HCT116 (cell line): Measurements from ENCODE around the gene TNC. TPM values are rescaled to one million over a fixed set of nuclear protein-coding genes. Genes with fewer than 3 reads are reported as not detected.

Experiments used
- ATAC-seq: fragments of 200-7000 bp; cut with Tn5 transposase; 2 replicates; pipeline ENCODE4 v1.9.1; 2020; ENCODE audit warnings: mild to moderate bottlenecking, moderate library complexity
- BruUV-seq: library from RNA; stranded (reverse); fragments of 400-500 nt; replicated peaks from 2 replicates; lab custom pipeline; 2021; lab: Mats Ljungman, UMichigan
- CTCF ChIA-PET: fragments of 300-600 bp; sonication (Branson Sonifier 250); formaldehyde crosslinking; loops from one replicate; lab custom pipeline; 2021; ENCODE audit warnings: antibody characterized with exemption; lab: Charles Lee
- POLR2A ChIA-PET: fragments of 300-600, 350-600 bp; sonication (Branson Sonifier 250); formaldehyde crosslinking; loops from one replicate; lab custom pipeline; 2021; ENCODE audit warnings: antibody characterized with exemption; lab: Charles Lee
- RAD21 ChIA-PET, 2 experiments: fragments of 300-600 bp; sonication (Branson Sonifier 250); formaldehyde crosslinking; loops; one replicate each; lab custom pipeline; 2023; ENCODE audit warnings: low total read pairs in 2 of 2; ENCODE audit not compliant: uncharacterized antibody in 2 of 2, unreplicated experiment in 2 of 2, low non-redundant PET in 1 of 2; lab: Charles Lee
- DNase-seq: peaks from one replicate; pipeline ENCODE4 v3.0.0-alpha.2; 2010; ENCODE audit warnings: low read depth, low spot score
- H2AFZ ChIP-seq: fragments of 200-600 bp; shearing (Covaris generic), sonication (generic); 2 replicates; pipeline ENCODE4 v1.6.1; 2017; ENCODE audit warnings: low read depth, mixed run types, mixed read lengths, antibody characterized with exemption, low read length; ENCODE audit not compliant: poor library complexity, severe bottlenecking
- H3K27ac ChIP-seq: 2 replicates; pipeline ENCODE4 v1.5.1; 2012; ENCODE audit warnings: low read depth, low read length
- H3K27me3 ChIP-seq: fragments of 200-600 bp; sonication (generic); 2 replicates; pipeline ENCODE4 v1.6.1; 2016; ENCODE audit warnings: mixed run types, low read length, mixed read lengths; ENCODE audit not compliant: insufficient read depth
- H3K36me3 ChIP-seq, 2 experiments: fragments of 200-500 bp in 1 of 2; fragments of 200-600 bp in 1 of 2; sonication (Bioruptor generic) in 1 of 2; sonication (generic) in 1 of 2; 2 replicates each; pipeline versions ENCODE4 v1.5.1 to v1.6.1; 2014 to 2016; ENCODE audit warnings: low read length in 2 of 2, inconsistent platforms in 1 of 2, mixed read lengths in 1 of 2, mixed run types in 1 of 2; ENCODE audit not compliant: insufficient read depth in 2 of 2, control insufficient read depth in 1 of 2
- H3K4me1 ChIP-seq, 2 experiments: fragments of 200-600 bp in 1 of 2; sonication (generic) in 1 of 2; 2 replicates each; pipeline versions ENCODE4 v1.5.1 to v1.6.1; 2012 to 2017; ENCODE audit warnings: low read length in 2 of 2, inconsistent platforms in 1 of 2, mild to moderate bottlenecking in 1 of 2, mixed read lengths in 1 of 2, mixed run types in 1 of 2, moderate library complexity in 1 of 2; ENCODE audit not compliant: insufficient read depth in 2 of 2, control insufficient read depth in 1 of 2
- H3K4me2 ChIP-seq: fragments of 200-600 bp; sonication (generic); 2 replicates; pipeline ENCODE4 v1.6.1; 2017; ENCODE audit warnings: mixed run types, low read length, mixed read lengths
- H3K4me3 ChIP-seq, 2 experiments: fragments of 200-600 bp in 1 of 2; sonication (generic) in 1 of 2; replicated peaks in 1 of 2; 2 replicates each; pipeline ENCODE4 v1.5.1; 2011 to 2016; ENCODE audit warnings: low read length in 2 of 2, control low read depth in 1 of 2, low read depth in 1 of 2, mild to moderate bottlenecking in 1 of 2, mixed read lengths in 1 of 2, mixed run types in 1 of 2
- H3K79me2 ChIP-seq: fragments of 200-600 bp; sonication (generic); 2 replicates; pipeline ENCODE4 v1.6.1; 2017; ENCODE audit warnings: mild to moderate bottlenecking, mixed run types, low read length, moderate library complexity, mixed read lengths; ENCODE audit not compliant: insufficient read depth
- H3K9ac ChIP-seq: fragments of 200-600 bp; sonication (generic); 2 replicates; pipeline ENCODE4 v1.6.1; 2016; ENCODE audit warnings: low read length, mixed read lengths
- H3K9me2 ChIP-seq: fragments of 200-600 bp; sonication (generic), shearing (Covaris generic); 2 replicates; pipeline ENCODE4 v1.6.1; 2017; ENCODE audit warnings: mixed run types, mild to moderate bottlenecking, moderate library complexity; ENCODE audit not compliant: insufficient read depth
- H3K9me3 ChIP-seq, 2 experiments: fragments of 200-500 bp in 1 of 2; fragments of 200-600 bp in 1 of 2; sonication (Bioruptor generic) in 1 of 2; sonication (generic) in 1 of 2; 2 replicates each; pipeline ENCODE4 v1.6.1; 2014 to 2017; ENCODE audit warnings: low read length in 2 of 2, mixed read lengths in 2 of 2, inconsistent platforms in 1 of 2, low read depth in 1 of 2, mild to moderate bottlenecking in 1 of 2, mixed run types in 1 of 2, moderate library complexity in 1 of 2; ENCODE audit not compliant: control insufficient read depth in 1 of 2, insufficient read depth in 1 of 2
- H4K20me1 ChIP-seq: fragments of 200-600 bp; sonication (generic), shearing (Covaris generic); 2 replicates; pipeline ENCODE4 v1.6.1; 2017; ENCODE audit warnings: mixed run types, mild to moderate bottlenecking, moderate library complexity; ENCODE audit not compliant: insufficient read depth
- CEBPB ChIP-seq: IDR thresholded peaks from 2 replicates; pipeline ENCODE4 v1.6.1; 2012; ENCODE audit warnings: low read depth
- MAX ChIP-seq: IDR thresholded peaks from 2 replicates; pipeline ENCODE4 v1.6.1; 2012
- RAD21 ChIP-seq: IDR thresholded peaks from 2 replicates; pipeline ENCODE4 v1.6.1; 2012; ENCODE audit warnings: low read depth, mild to moderate bottlenecking
- YY1 ChIP-seq: IDR thresholded peaks from 2 replicates; pipeline ENCODE4 v1.6.1; 2011; ENCODE audit warnings: low read length, low read depth, moderate library complexity, mild to moderate bottlenecking; ENCODE audit not compliant: insufficient replicate concordance; ENCODE audit errors: extremely low read depth
- ZFX ChIP-seq: fragments of 450-650 bp; IDR thresholded peaks from 2 replicates; pipeline ENCODE4 v1.6.1; 2017
- ZNF274 ChIP-seq: fragments of 200-500 bp; sonication (Bioruptor generic); IDR thresholded peaks from 2 replicates; pipeline ENCODE4 v1.6.1; 2014; ENCODE audit warnings: mild to moderate bottlenecking, low read depth, low read length, inconsistent platforms
- intact Hi-C: fragments of 100-400 bp; cut with micrococcal nuclease; formaldehyde crosslinking; loops from 2 replicates; pipeline ENCODE4 v1.10.0; 2022
- total RNA-seq: library from RNA; stranded (reverse); gene quantifications from one replicate; pipeline ENCODE4 v1.2.1, GENCODE V29; 2021; ENCODE audit not compliant: unreplicated experiment

Gene TNC
- total RNA-seq, 1 experiment from 2014 or later = 0.49 TPM

GRCh38 chr9:114988962-114989599, 128.9 kb downstream of the TNC start (continued):
- TF ChIP-seq MAX (no peak), ZNF274 (no peak), CEBPB (no peak)

GRCh38 chr9:114987116-114987515, 130.8 kb downstream of the TNC start:
- Histone ChIP-seq H3K9me2 (no peaks in the 10 kb centered on the region), H3K4me1 (no peaks in the 10 kb centered on the region), H3K9ac (no peak overlapping the region), H3K4me2 (no peak overlapping the region), H3K36me3 (no peaks in the 10 kb centered on the region), H4K20me1 (no peaks in the 10 kb centered on the region), H2AFZ (no peak overlapping the region), H3K27me3 (peaks cover 28% of the 10 kb centered on the region), H3K27ac (no peak overlapping the region), H3K9me3 (no peaks in the 10 kb centered on the region), H3K4me3 (no peak overlapping the region), H3K79me2 (no peaks in the 10 kb centered on the region)
- DNase-seq (no peak), ATAC-seq (no peak)
- no TSS peak for BruUV-seq
- ChIA-PET POLR2A (no interaction called here), RAD21 (no interaction called here), CTCF (no interaction called here)
- intact Hi-C loops = no loop called here
- TF ChIP-seq CEBPB (no peak), ZFX (no peak)

- ATAC-seq (no peak), DNase-seq (no peak)
- Histone ChIP-seq H3K36me3 (no peaks in the 10 kb centered on the region), H3K27me3 (peaks cover 20% of the 10 kb centered on the region), H3K79me2 (no peaks in the 10 kb centered on the region), H3K9me2 (no peaks in the 10 kb centered on the region), H2AFZ (no peak overlapping the region), H3K4me2 (no peak overlapping the region), H3K9me3 (no peaks in the 10 kb centered on the region), H3K4me1 (no peaks in the 10 kb centered on the region), H3K9ac (no peak overlapping the region), H3K27ac (no peak overlapping the region), H3K4me3 (no peak overlapping the region), H4K20me1 (no peaks in the 10 kb centered on the region)
- intact Hi-C loops = no loop called here
- TF ChIP-seq YY1 (no peak), RAD21 (no peak)
- ChIA-PET POLR2A (no interaction called here), CTCF (no interaction called here), RAD21 (no interaction called here)
- BruUV-seq = no TSS peak
Measured at GRCh38 chr9:114985959-114986501, 131.9 kb downstream of the TNC start.
